ENCODE data around the gene DDX54. TPM values are rescaled to one million over a fixed set of nuclear protein-coding genes. Genes with fewer than 3 reads are reported as not detected.

DDX54 gene
- total RNA-seq, 1 experiment from 2014 or later, result 83.0 TPM

DNA sequence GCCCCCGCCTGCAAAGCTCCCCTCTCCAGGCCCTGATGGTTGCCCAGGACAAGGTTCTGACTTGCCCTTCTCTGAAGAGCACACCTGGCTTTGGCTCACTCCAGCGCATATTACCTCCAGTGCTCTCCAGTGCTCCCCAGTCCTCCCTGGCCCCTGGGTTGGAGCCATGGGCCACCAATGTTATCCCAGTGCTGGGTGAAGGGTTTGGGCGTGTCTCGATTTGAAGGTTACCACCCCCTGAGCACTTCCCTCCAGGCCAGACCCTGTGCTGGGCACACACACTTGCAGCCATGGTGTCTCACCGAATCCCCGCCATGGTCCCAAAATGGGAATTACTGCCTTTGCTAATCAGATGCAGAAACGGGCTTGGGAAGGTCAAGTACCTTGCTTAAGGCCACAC, 11.3 kb upstream of the DDX54 start:
- Histone ChIP-seq H3K4me2 (ENCODE audit: insufficient read depth, insufficient read length, low read length) (no peak overlapping the region), H3K27ac (ENCODE audit: insufficient read length, low read depth, low read length) (no peak overlapping the region), H2BK20ac (ENCODE audit: low read depth, low read length, poor library complexity, severe bottlenecking) (no peak overlapping the region), H2AFZ (ENCODE audit: low read length) (no peak overlapping the region), H3K18ac (ENCODE audit: insufficient read length, low read depth, low read length) (no peak overlapping the region), H4K20me1 (ENCODE audit: control insufficient read depth, insufficient read depth, insufficient read length) (no peaks in the 10 kb centered on the region), H4K8ac (replicated peaks; ENCODE audit: insufficient read length, low read depth, low read length) (no peak overlapping the region), H3K9me3 (ENCODE audit: control insufficient read depth, low read depth, low read length) (no peaks in the 10 kb centered on the region), H2BK5ac (ENCODE audit: insufficient read length, low read length) (no peak overlapping the region), H2AK5ac (ENCODE audit: insufficient read length, low read length) (no peak overlapping the region), H3K14ac (ENCODE audit: insufficient read depth, low read length) (no peak overlapping the region), H2BK120ac (ENCODE audit: low read depth, low read length, poor library complexity, severe bottlenecking) (no peak overlapping the region), H3K27me3 (ENCODE audit: insufficient read depth, low read length) (no peaks in the 10 kb centered on the region), H3K4me1 (ENCODE audit: insufficient read depth, low read length) (no peaks in the 10 kb centered on the region), H2BK15ac (ENCODE audit: low read depth, low read length) (no peak overlapping the region), H3K79me1 (ENCODE audit: insufficient read depth, low read depth, low read length, poor library complexity, severe bottlenecking) (no peaks in the 10 kb centered on the region), H3K4ac (ENCODE audit: low read depth, low read length) (no peak overlapping the region), H3K23me2 (ENCODE audit: insufficient read length, low read depth, low read length, poor library complexity, severe bottlenecking) (no peaks in the 10 kb centered on the region), H3T11ph (ENCODE audit: low read length) (no peak overlapping the region), H3K56ac (ENCODE audit: insufficient read length, low read depth, low read length) (no peak overlapping the region), H3K23ac (ENCODE audit: insufficient read length, low read depth, low read length) (no peak overlapping the region), H2BK12ac (ENCODE audit: insufficient read length, low read depth, low read length) (no peak overlapping the region), H3K79me2 (ENCODE audit: insufficient read depth, low read length) (no peaks in the 10 kb centered on the region), H4K5ac (ENCODE audit: insufficient read length, low read depth, low read length) (no peak overlapping the region), H4K91ac (ENCODE audit: insufficient read length, low read depth, low read length) (no peak overlapping the region), H3K9ac (ENCODE audit: extremely low read depth, insufficient read length, low read length) (no peak overlapping the region)
- H3K4me3 Mint-ChIP-seq, result no peak overlapping the region
- no peak overlapping the region for H3K27ac Mint-ChIP-seq
- peaks cover 7 to 19% (median 17%) of the 10 kb centered on the region in 3 experiments; a peak in 5 of 7 replicates for H3K36me3 Mint-ChIP-seq (ENCODE audit: insufficient read depth in 1 of 3, low read depth in 3 of 3)
- DNase-seq, result no peak
- no peaks in the 10 kb centered on the region for H3K27me3 Mint-ChIP-seq (ENCODE audit: low read depth)
- peaks cover 10 to 12% of the 10 kb centered on the region in 2 experiments; a peak in 3 of 4 replicates for H3K4me1 Mint-ChIP-seq
- no CpG with 5 or more reads among the region's 7 CpGs for WGBS (ENCODE audit: extremely low coverage, insufficient read length, low lambda C conversion rate)
- H3K9me3 Mint-ChIP-seq, result no peaks in the 10 kb centered on the region
- TF ChIP-seq, protein P1, sequence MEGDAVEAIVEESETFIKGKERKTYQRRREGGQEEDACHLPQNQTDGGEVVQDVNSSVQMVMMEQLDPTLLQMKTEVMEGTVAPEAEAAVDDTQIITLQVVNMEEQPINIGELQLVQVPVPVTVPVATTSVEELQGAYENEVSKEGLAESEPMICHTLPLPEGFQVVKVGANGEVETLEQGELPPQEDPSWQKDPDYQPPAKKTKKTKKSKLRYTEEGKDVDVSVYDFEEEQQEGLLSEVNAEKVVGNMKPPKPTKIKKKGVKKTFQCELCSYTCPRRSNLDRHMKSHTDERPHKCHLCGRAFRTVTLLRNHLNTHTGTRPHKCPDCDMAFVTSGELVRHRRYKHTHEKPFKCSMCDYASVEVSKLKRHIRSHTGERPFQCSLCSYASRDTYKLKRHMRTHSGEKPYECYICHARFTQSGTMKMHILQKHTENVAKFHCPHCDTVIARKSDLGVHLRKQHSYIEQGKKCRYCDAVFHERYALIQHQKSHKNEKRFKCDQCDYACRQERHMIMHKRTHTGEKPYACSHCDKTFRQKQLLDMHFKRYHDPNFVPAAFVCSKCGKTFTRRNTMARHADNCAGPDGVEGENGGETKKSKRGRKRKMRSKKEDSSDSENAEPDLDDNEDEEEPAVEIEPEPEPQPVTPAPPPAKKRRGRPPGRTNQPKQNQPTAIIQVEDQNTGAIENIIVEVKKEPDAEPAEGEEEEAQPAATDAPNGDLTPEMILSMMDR (conservative IDR thresholded peaks at IDR 0.05), result no peak
